OCI-LY1 (cell line): Measurements from ENCODE around the gene PGS1.

Experiments used
- CTCF ChIP-seq: fragments of 200-600 bp; sonication (generic), shearing (Covaris generic); IDR thresholded peaks from 2 replicates; pipeline ENCODE4 v1.5.1; 2017; ENCODE audit warnings: mild to moderate bottlenecking, antibody characterized with exemption, low read length, moderate library complexity, mixed read lengths
- EZH2 ChIP-seq: fragments of 200-600 bp; sonication (generic), shearing (Covaris generic); IDR thresholded peaks from 2 replicates; pipeline ENCODE4 v1.8.0; 2017; ENCODE audit warnings: borderline replicate concordance, mixed run types, mild to moderate bottlenecking, antibody characterized with exemption, low read length, moderate library complexity, mixed read lengths

- no peak for TF ChIP-seq EZH2
- TF ChIP-seq CTCF, result no peak
Measured at GRCh38 chr17:78458736-78459335, 80.4 kb downstream of the PGS1 start.
